ENCODE results near the gene COL4A6.

The COL4A6 gene

GRCh38 chrX:108216405-108216804 lies 221.8 kb downstream of the COL4A6 start:
- DNase-seq (ENCODE audit: low spot score) = no peak

- no peak for DNase-seq (ENCODE audit: low spot score)
Observed at GRCh38 chrX:108211301-108211700, 226.9 kb downstream of the COL4A6 start.

- no peak for DNase-seq (ENCODE audit: low spot score)
Observed at GRCh38 chrX:108209006-108209554, 229.1 kb downstream of the COL4A6 start.

GRCh38 chrX:108203540-108203939 lies 234.7 kb downstream of the COL4A6 start:
- DNase-seq (ENCODE audit: low spot score) = no peak

GRCh38 chrX:108199691-108200090 lies 238.5 kb downstream of the COL4A6 start:
- DNase-seq (ENCODE audit: low spot score) = no peak

GRCh38 chrX:108199041-108199440 lies 239.2 kb downstream of the COL4A6 start:
- no peak for DNase-seq (ENCODE audit: low spot score)

GRCh38 chrX:108198420-108198819 lies 239.8 kb downstream of the COL4A6 start:
- no peak for DNase-seq (ENCODE audit: low spot score)

GRCh38 chrX:108186811-108187210 lies 251.4 kb downstream of the COL4A6 start:
- DNase-seq (ENCODE audit: low spot score) = no peak

GRCh38 chrX:108178143-108178498 lies 260.1 kb downstream of the COL4A6 start:
- DNase-seq (ENCODE audit: low spot score) = no peak

- DNase-seq (ENCODE audit: low spot score) = no peak
Observed at GRCh38 chrX:108177351-108178142, 260.7 kb downstream of the COL4A6 start.

GRCh38 chrX:108173874-108174273 lies 264.3 kb downstream of the COL4A6 start:
- no peak for DNase-seq (ENCODE audit: low spot score)

- no peak for DNase-seq (ENCODE audit: low spot score)
Observed at GRCh38 chrX:108171671-108172070, 266.6 kb downstream of the COL4A6 start.

- DNase-seq (ENCODE audit: low spot score) = no peak
Observed at GRCh38 chrX:108169768-108170167, 268.5 kb downstream of the COL4A6 start.

- no peak for DNase-seq (ENCODE audit: low spot score)
Observed at GRCh38 chrX:108168961-108169740, 269.1 kb downstream of the COL4A6 start.

GRCh38 chrX:108167211-108167872 lies 270.9 kb downstream of the COL4A6 start:
- no peak for DNase-seq (ENCODE audit: low spot score)

GRCh38 chrX:108165383-108166111 lies 272.7 kb downstream of the COL4A6 start:
- DNase-seq (ENCODE audit: low spot score) = no peak

- no peak for DNase-seq (ENCODE audit: low spot score)
Observed at GRCh38 chrX:108163333-108164082, 274.7 kb downstream of the COL4A6 start.

GRCh38 chrX:108162265-108162664 lies 276.0 kb downstream of the COL4A6 start:
- DNase-seq (ENCODE audit: low spot score) = no peak

- no peak for DNase-seq (ENCODE audit: low spot score)
Observed at GRCh38 chrX:108160309-108160708, 277.9 kb downstream of the COL4A6 start.

- no peak for DNase-seq (ENCODE audit: low spot score)
Observed at GRCh38 chrX:108159028-108159670, 279.1 kb downstream of the COL4A6 start.

GRCh38 chrX:108157628-108158027 lies 280.6 kb downstream of the COL4A6 start:
- DNase-seq (ENCODE audit: low spot score) = no peak

Measured in CD4-positive, alpha-beta T cell treated with Interleukin-6 at 100 ng/mL for 8 hours (primary cell).